T-cell (primary cell): ENCODE results near the gene OR10G7. TPM values are rescaled to one million over a fixed set of nuclear protein-coding genes. Genes with fewer than 3 reads are reported as not detected.
"Not testable (repeated sequence)": the region's sequence is repeated elsewhere in the genome, so short reads cannot be mapped to it uniquely, and the experiment has no call there.

Experiments used
- ATAC-seq, 4 experiments: fragments of 200-7000 bp in 3 of 4; fragments of 150-1000 bp in 1 of 4; cut with Tn5 transposase; replicated peaks in 1 of 4; 1 replicate in 3 of 4; 2 replicates in 1 of 4; pipeline ENCODE4 v1.10.0; 2021; ENCODE audit warnings: moderate library complexity in 3 of 4, mild to moderate bottlenecking in 2 of 4, moderate number of reproducible peaks in 1 of 4
- CTCF ChIA-PET, 2 donors: fragments of 300-600 bp; sonication (Branson Sonifier 250); formaldehyde crosslinking; loops; one replicate each; lab custom pipeline; 2022; ENCODE audit warnings: antibody characterized with exemption in 2 of 2; lab: Charles Lee
- POLR2A ChIA-PET, 2 donors: fragments of 300-600 bp; sonication (Branson Sonifier 250); formaldehyde crosslinking; loops; one replicate each; lab custom pipeline; 2022; ENCODE audit warnings: antibody characterized with exemption in 2 of 2; lab: Charles Lee
- DNase-seq, 35 experiments: peaks; one replicate each; pipeline versions ENCODE4 v3.0.0 to v3.0.0-alpha.2; 2013 to 2023
- H3K27ac ChIP-seq: one replicate; pipeline ENCODE4 v1.5.1; 2013; ENCODE audit warnings: low read length
- H3K27me3 ChIP-seq, 2 experiments: replicated peaks in 1 of 2; 1 replicate in 1 of 2; 2 replicates in 1 of 2; pipeline versions ENCODE4 v1.6.1 to v1.7.0; 2013; ENCODE audit warnings: low read length in 1 of 2, mixed read lengths in 1 of 2; ENCODE audit not compliant: control insufficient read depth in 2 of 2, insufficient read depth in 2 of 2; ENCODE audit errors: extremely low read depth in 1 of 2
- H3K36me3 ChIP-seq, 2 donors: 1 replicate in 1 of 2; 2 replicates in 1 of 2; pipeline versions ENCODE4 v1.6.1 to v1.7.0; 2013; ENCODE audit warnings: low read length in 1 of 2; ENCODE audit not compliant: control insufficient read depth in 2 of 2, insufficient read depth in 1 of 2; ENCODE audit errors: extremely low read depth in 1 of 2
- H3K4me1 ChIP-seq, 2 experiments: 1 replicate in 1 of 2; 2 replicates in 1 of 2; pipeline versions ENCODE4 v1.6.1 to v1.7.0; 2013; ENCODE audit warnings: low read length in 2 of 2, mixed read lengths in 1 of 2; ENCODE audit not compliant: insufficient read depth in 2 of 2, control insufficient read depth in 1 of 2; ENCODE audit errors: extremely low read depth in 1 of 2
- H3K4me3 ChIP-seq, 2 donors: 1 replicate in 1 of 2; 2 replicates in 1 of 2; pipeline versions ENCODE4 v1.5.1 to v1.7.0; 2013; ENCODE audit warnings: mild to moderate bottlenecking in 2 of 2, low read length in 1 of 2, moderate library complexity in 1 of 2; ENCODE audit not compliant: control insufficient read depth in 1 of 2; ENCODE audit errors: extremely low read depth in 1 of 2
- H3K9me3 ChIP-seq: 2 replicates; pipeline ENCODE4 v1.7.0; 2013
- H3K27ac Mint-ChIP-seq, 2 donors: one replicate each; pipeline ENCODE4 v1.8.0; 2020 to 2021; ENCODE audit warnings: mild to moderate bottlenecking in 2 of 2, mixed read lengths in 2 of 2
- H3K27me3 Mint-ChIP-seq, 2 donors: one replicate each; pipeline ENCODE4 v1.8.0; 2021 to 2022; ENCODE audit warnings: mixed read lengths in 2 of 2
- H3K36me3 Mint-ChIP-seq: one replicate; pipeline ENCODE4 v1.8.0; 2021; ENCODE audit warnings: mixed read lengths
- H3K4me1 Mint-ChIP-seq, 3 donors: one replicate each; pipeline ENCODE4 v1.8.0; 2020 to 2022; ENCODE audit warnings: mixed read lengths in 3 of 3, mild to moderate bottlenecking in 1 of 3
- H3K4me3 Mint-ChIP-seq, 3 donors: one replicate each; pipeline ENCODE4 v1.8.0; 2020 to 2022; ENCODE audit warnings: mild to moderate bottlenecking in 3 of 3, mixed read lengths in 3 of 3, moderate library complexity in 3 of 3
- H3K9me3 Mint-ChIP-seq, 3 donors: one replicate each; pipeline ENCODE4 v1.8.0; 2020 to 2022; ENCODE audit warnings: mixed read lengths in 3 of 3
- WGBS: methylation state at CpG from one replicate; pipeline ENCODE4 v1.1.5; 2013; ENCODE audit warnings: missing lambda C conversion rate; ENCODE audit not compliant: insufficient coverage; 5-methylcytosine and 5-hydroxymethylcytosine counted together
- total RNA-seq, 35 experiments: library from RNA in 6 of 35; stranded (reverse) in 6 of 35; fragments of 120-200 nt in 1 of 35; gene quantifications; one replicate each; pipeline versions ENCODE4 v1.2.1 to v1.2.4 and lab custom pipeline; 2013 to 2026

Gene OR10G7
- total RNA-seq, 5 donors from 2014 or later (not counting 1 experiment from before 2014, with no cell fraction given) = not detected

- ChIA-PET POLR2A (interaction anchor here in 1 of 2 donors (0.5 kb wide), 1 partner anchor 526 kb away, joined by 4 read pairs; no protein-coding TSS in a partner anchor), CTCF (no interaction called here)
- Histone ChIP-seq H3K4me1 (no peaks in the 10 kb centered on the region), H3K27ac (no peak overlapping the region), H3K36me3 (no peaks in the 10 kb centered on the region), H3K27me3 (peaks cover 0 to 9% of the 10 kb centered on the region in 2 experiments), H3K9me3 (no peaks in the 10 kb centered on the region), H3K4me3 (no peak overlapping the region)
- ATAC-seq (no peak), DNase-seq (no peak)
- Mint-ChIP-seq H3K9me3 (no peaks in the 10 kb centered on the region), H3K36me3 (no peaks in the 10 kb centered on the region), H3K4me3 (no peak overlapping the region), H3K27me3 (peaks cover 4 to 10% of the 10 kb centered on the region in 2 donors), H3K27ac (no peak overlapping the region), H3K4me1 (no peaks in the 10 kb centered on the region)
- WGBS = 100% methylated on average over 1 of the region's 3 CpGs
These were observed 11.8 kb upstream of the OR10G7 start for GRCh38 chr11:124052966-124053365.

DNA sequence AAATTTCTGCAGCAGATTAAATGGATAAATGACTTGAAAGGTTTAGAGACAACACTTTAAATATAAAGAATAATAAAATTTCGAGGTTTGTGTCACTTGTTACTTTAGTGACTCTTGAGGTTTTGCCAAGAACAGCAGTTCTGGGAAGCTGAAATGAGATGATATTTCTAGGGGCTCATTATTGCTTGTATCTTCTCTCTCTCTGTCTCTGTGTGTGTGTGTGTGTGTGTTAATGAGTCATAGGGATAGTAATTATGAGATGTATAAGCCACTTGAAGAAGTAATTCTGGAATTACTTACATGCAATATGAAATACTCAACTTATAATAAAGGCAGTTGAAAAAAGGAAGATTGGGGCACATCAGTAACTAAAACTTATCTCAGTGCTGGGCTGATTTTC lies 9.6 kb upstream of the OR10G7 start:
- no peak for DNase-seq
- ChIA-PET CTCF (no interaction called here), POLR2A (no interaction called here)
- no peaks in the 10 kb centered on the region for H3K36me3 Mint-ChIP-seq
- H3K27me3 Mint-ChIP-seq = peaks cover 4 to 10% of the 10 kb centered on the region in 2 donors
- H3K27ac Mint-ChIP-seq = no peak overlapping the region
- no peak overlapping the region for H3K27ac ChIP-seq
- H3K4me3 Mint-ChIP-seq = no peak overlapping the region
- no peaks in the 10 kb centered on the region for H3K9me3 ChIP-seq
- no peaks in the 10 kb centered on the region for H3K36me3 ChIP-seq
- ATAC-seq = no peak
- no CpG with 5 or more reads among the region's 1 CpG for WGBS
- H3K4me1 Mint-ChIP-seq = no peaks in the 10 kb centered on the region
- H3K4me1 ChIP-seq = no peaks in the 10 kb centered on the region
- H3K4me3 ChIP-seq = no peak overlapping the region
- peaks cover 0 to 9% of the 10 kb centered on the region in 2 experiments for H3K27me3 ChIP-seq
- H3K9me3 Mint-ChIP-seq = no peaks in the 10 kb centered on the region

DNA sequence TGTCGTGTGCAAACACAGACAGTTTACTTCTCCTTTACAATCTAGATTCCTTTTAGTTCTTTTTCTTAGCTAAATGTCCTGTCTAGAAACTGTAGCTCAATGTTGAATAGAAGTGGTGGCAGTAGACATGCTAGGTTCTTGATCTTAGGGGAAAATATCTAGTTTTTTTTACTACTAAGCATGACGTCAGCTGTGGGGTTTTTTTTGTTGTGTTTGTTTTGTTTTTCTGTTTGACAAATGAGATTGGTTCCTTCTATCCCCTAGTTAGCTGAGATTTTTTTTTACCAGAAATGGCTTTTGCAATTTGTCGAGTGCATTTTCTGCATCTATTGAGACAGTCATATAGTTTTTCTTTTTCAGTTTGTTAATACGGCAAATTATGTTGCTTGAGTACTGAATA lies 2.3 kb upstream of the OR10G7 start:
- ATAC-seq (no peak), DNase-seq (no peak)
- H3K36me3 ChIP-seq = no peaks in the 10 kb centered on the region
- Mint-ChIP-seq H3K27me3 (no peaks in the 10 kb centered on the region), H3K4me3 (no peak overlapping the region), H3K4me1 (no peaks in the 10 kb centered on the region), H3K36me3 (no peaks in the 10 kb centered on the region), H3K27ac (no peak overlapping the region), H3K9me3 (no peaks in the 10 kb centered on the region)
- CTCF ChIA-PET = no interaction called here
- H3K4me1 ChIP-seq = no peaks in the 10 kb centered on the region
- WGBS = no CpG with 5 or more reads among the region's 4 CpGs
- H3K27me3 ChIP-seq = no peaks in the 10 kb centered on the region
- H3K9me3 ChIP-seq = no peaks in the 10 kb centered on the region
- no peak overlapping the region for H3K27ac ChIP-seq
- POLR2A ChIA-PET = no interaction called here
- no peak overlapping the region for H3K4me3 ChIP-seq

DNA sequence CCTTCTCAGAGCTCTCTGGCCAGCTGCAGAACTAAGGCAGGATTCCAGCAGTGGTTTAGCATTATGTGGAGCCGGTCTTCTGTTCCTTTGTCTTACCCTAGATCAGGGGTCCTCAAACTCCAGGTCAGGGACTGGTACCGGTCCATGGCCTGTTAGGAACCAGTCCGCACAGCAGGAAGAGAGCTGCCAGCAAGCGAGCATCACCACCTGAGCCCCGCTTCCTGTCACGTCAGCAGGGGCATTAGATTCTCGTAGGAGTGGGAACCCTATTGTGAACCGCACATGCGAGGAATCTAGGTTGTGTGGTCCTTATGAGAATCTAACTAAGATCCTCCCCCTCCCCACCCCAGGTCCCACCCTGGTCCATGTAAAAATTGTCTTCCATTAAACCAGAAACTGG lies 1.6 kb downstream of the OR10G7 start:
- Mint-ChIP-seq H3K9me3 (no peaks in the 10 kb centered on the region), H3K36me3 (no peaks in the 10 kb centered on the region), H3K27me3 (peaks cover 7 to 17% of the 10 kb centered on the region in 2 donors), H3K4me1 (no peaks in the 10 kb centered on the region), H3K27ac (no peak overlapping the region), H3K4me3 (no peak overlapping the region)
- ATAC-seq = no peak
- Histone ChIP-seq H3K27me3 (no peaks in the 10 kb centered on the region), H3K9me3 (no peaks in the 10 kb centered on the region), H3K36me3 (no peaks in the 10 kb centered on the region), H3K4me3 (no peak overlapping the region), H3K27ac (no peak overlapping the region), H3K4me1 (no peaks in the 10 kb centered on the region)
- WGBS = 100% methylated on average over 3 of the region's 9 CpGs
- POLR2A ChIA-PET = no interaction called here
- no peak for DNase-seq
- CTCF ChIA-PET = no interaction called here

- Histone ChIP-seq H3K27ac (no peak overlapping the region), H3K9me3 (no peaks in the 10 kb centered on the region), H3K4me3 (no peak overlapping the region), H3K36me3 (no peaks in the 10 kb centered on the region), H3K27me3 (no peaks in the 10 kb centered on the region), H3K4me1 (no peaks in the 10 kb centered on the region)
- H3K27me3 Mint-ChIP-seq = peaks cover 7 to 20% of the 10 kb centered on the region in 2 donors
- POLR2A ChIA-PET = no interaction called here
- H3K27ac Mint-ChIP-seq = no peak overlapping the region
- WGBS = 100% methylated on average over 1 of the region's 1 CpG
- H3K36me3 Mint-ChIP-seq = no peaks in the 10 kb centered on the region
- DNase-seq = no peak
- no peak overlapping the region for H3K4me3 Mint-ChIP-seq
- no peak for ATAC-seq
- no peaks in the 10 kb centered on the region for H3K4me1 Mint-ChIP-seq
- H3K9me3 Mint-ChIP-seq = no peaks in the 10 kb centered on the region
- CTCF ChIA-PET = no interaction called here
These were observed 4.5 kb downstream of the OR10G7 start for GRCh38 chr11:124036666-124037065.

DNA sequence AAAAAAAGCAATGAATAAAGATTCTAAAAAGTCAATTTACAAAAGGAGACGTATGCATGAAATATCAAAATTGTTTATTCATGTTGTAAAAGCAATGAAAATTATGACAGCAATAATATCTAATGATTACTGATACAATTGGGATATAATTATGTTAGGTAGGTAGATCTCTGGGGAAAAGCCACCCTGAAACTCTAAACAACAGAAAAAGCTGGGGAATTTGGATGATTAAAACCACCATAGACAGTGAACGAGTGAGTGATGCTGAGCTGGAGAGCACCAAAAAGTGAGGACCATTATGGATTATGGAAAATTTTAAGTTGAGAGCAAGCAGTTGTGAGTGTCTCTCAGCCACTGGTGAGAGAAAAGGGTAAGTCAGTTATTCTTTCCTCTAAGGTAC lies 14.6 kb downstream of the OR10G7 start, which contains the start of gene OR10G8:
Gene OR10G8 (plus strand): TSS at position 301 of the 400 bp plus-strand sequence. CDS start 2,825 bp downstream, outside the sequence.
- H3K27ac Mint-ChIP-seq = no peak within 1 kb of the TSS
- no peak within 1 kb of the TSS for H3K4me3 ChIP-seq
- H3K27me3 Mint-ChIP-seq = peaks cover 0 to 2% of the 10 kb centered on the region in 2 donors
- no peaks in the 10 kb centered on the region for H3K36me3 ChIP-seq
- no peaks in the 10 kb centered on the region for H3K4me1 Mint-ChIP-seq
- ATAC-seq = no peak
- H3K9me3 Mint-ChIP-seq = no peaks in the 10 kb centered on the region
- ChIA-PET CTCF (no interaction called here), POLR2A (no interaction called here)
- no peaks in the 10 kb centered on the region for H3K4me1 ChIP-seq
- no peak for DNase-seq
- no peaks in the 10 kb centered on the region for H3K27me3 ChIP-seq
- H3K36me3 Mint-ChIP-seq = no peaks in the 10 kb centered on the region
- no peak within 1 kb of the TSS for H3K27ac ChIP-seq
- no peak within 1 kb of the TSS for H3K4me3 Mint-ChIP-seq
- no peaks in the 10 kb centered on the region for H3K9me3 ChIP-seq
- WGBS = no CpG with 5 or more reads among the region's 2 CpGs

DNA sequence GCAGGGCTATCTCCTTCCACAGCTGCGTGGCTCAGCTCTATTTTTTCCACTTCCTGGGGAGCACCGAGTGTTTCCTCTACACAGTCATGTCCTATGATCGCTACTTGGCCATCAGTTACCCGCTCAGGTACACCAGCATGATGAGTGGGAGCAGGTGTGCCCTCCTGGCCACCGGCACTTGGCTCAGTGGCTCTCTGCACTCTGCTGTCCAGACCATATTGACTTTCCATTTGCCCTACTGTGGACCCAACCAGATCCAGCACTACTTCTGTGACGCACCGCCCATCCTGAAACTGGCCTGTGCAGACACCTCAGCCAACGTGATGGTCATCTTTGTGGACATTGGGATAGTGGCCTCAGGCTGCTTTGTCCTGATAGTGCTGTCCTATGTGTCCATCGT lies 25.3 kb downstream of the OR10G7 start:
- H3K9me3 ChIP-seq, H3K27ac ChIP-seq, H3K9me3 Mint-ChIP-seq, H3K27me3 Mint-ChIP-seq, H3K36me3 ChIP-seq, H3K27me3 ChIP-seq, CTCF ChIA-PET, H3K4me1 ChIP-seq, ATAC-seq, POLR2A ChIA-PET, DNase-seq, H3K27ac Mint-ChIP-seq, H3K4me1 Mint-ChIP-seq, H3K4me3 ChIP-seq, H3K36me3 Mint-ChIP-seq, H3K4me3 Mint-ChIP-seq: not testable (repeated sequence)
- WGBS = 17% methylated on average over 1 of the region's 9 CpGs
